Epithelial cell of proximal tubule (primary cell): ENCODE measurements around the gene DNAJB8. TPM values are rescaled to one million over a fixed set of nuclear protein-coding genes. Genes with fewer than 3 reads are reported as not detected.
A peak's percentile ranks its signal among the peaks of the same experiment; 100 is the strongest.

Source experiments
- DNase-seq: peaks from one replicate; pipeline ENCODE4 v3.0.0-alpha.2; 2011; ENCODE audit warnings: low read depth
- H3K4me3 ChIP-seq: 2 replicates; pipeline ENCODE4 v1.5.1; 2011; ENCODE audit warnings: low read depth, mild to moderate bottlenecking, low read length
- CTCF ChIP-seq: conservative IDR thresholded peaks from 2 replicates; pipeline ENCODE4 v1.5.1; 2012; ENCODE audit warnings: low read depth, mild to moderate bottlenecking, low read length
- total RNA-seq: library from RNA; depleted of rRNA; stranded (reverse); fragments of >200 nt; gene quantifications from 2 replicates; pipeline ENCODE4 v1.2.3, GENCODE V29; 2015

Gene DNAJB8
- total RNA-seq, 1 donor from 2014 or later, result not detected

DNA sequence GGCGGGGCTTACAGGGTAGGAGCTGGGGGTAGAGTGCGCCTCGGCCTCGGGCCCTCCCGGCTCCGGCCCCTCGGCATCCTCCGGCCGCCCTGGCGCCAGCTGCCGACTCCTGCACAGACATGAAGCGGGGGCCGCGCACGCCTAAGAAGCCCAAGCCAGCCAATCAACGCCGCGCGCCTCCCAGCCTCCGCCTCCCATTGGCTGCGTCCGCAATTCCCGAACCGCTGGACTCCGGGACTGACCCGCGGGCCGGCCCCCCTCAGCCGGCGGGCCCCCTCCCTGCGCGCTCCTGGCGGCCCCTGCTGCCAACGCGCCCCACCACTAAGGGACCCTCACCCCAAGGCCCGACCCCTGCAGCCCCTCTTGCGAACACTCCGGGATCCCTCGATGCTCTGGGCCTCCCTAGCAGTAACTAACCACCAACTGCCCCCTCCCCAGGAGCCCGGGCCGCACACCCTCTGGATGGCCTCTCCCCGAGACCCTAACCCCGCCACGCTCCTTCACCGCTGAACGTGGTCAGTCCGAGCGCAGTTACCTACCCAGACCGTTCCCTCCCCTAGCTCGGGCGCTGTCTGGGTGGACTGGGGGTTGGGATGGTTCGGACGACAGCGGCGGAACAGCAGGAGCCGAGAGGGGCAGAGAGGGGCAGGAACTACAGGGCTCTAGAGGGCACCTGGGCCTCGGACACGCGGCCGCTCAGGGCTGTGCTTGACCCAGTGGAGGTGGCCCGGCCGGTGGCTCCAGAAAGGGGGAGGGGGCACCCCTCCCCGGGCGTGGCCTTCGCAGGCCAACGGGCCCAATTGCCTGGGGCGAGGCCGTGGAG, 21.3 kb upstream of the DNAJB8 start:
- DNase-seq, result no peak
- peak overlapping the region; percentile 49 for H3K4me3 ChIP-seq
- TF ChIP-seq CTCF, result no peak

GRCh38 chr3:128487538-128487812, 20.8 kb upstream of the DNAJB8 start:
- peak overlapping the region; percentile 49 for H3K4me3 ChIP-seq
- DNase-seq, result no peak
- TF ChIP-seq CTCF, result no peak

DNA sequence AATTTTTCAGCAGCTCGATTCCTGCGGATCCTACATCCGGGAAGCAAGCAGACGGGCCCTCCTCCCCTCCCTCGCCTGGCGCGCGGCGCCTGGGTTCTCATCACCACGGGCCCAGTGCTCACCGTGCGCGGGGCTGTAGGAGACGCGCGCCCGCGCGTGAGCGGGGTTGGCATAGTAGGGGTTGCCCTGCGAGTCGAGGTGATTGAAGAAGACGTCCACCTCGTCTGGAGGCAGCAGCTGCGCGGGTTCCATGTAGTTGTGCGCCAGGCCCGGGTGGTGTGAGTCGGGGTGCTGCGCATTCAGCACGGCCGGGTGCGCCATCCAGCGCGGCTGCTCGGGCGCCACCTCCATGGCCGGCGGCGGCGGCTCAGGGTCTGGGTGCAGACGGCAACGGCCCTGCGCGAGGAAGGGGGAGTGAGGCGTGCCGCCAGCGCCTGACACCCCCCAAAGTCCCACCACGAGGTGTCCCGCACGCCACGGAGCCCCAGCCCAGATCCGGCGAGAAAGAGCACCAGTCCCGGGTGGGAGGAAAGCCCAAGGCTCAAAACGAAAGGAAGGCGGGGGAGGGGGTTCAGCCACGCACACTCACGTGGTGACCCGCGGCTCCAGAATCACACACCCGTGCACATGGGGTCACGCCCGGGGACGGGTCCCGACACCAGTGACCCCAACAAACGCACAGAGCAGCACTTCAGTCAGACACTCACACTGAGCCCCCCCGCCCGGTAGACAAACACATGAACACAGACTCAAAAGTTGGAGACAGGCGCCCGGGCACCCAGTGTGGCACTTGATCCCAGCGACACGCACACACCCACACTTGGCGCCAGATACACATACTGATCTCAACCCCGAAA, 20.2 kb upstream of the DNAJB8 start:
- no peak for TF ChIP-seq CTCF
- DNase-seq, result no peak
- peak overlapping the region; percentile 49 for H3K4me3 ChIP-seq

- no peak for TF ChIP-seq CTCF
- DNase-seq, result no peak
- H3K4me3 ChIP-seq, result no peak overlapping the region
These were observed 19.5 kb upstream of the DNAJB8 start for GRCh38 chr3:128486205-128486628.

GRCh38 chr3:128485282-128486204, 18.9 kb upstream of the DNAJB8 start:
- no peak for TF ChIP-seq CTCF
- H3K4me3 ChIP-seq, result no peak overlapping the region

DNA sequence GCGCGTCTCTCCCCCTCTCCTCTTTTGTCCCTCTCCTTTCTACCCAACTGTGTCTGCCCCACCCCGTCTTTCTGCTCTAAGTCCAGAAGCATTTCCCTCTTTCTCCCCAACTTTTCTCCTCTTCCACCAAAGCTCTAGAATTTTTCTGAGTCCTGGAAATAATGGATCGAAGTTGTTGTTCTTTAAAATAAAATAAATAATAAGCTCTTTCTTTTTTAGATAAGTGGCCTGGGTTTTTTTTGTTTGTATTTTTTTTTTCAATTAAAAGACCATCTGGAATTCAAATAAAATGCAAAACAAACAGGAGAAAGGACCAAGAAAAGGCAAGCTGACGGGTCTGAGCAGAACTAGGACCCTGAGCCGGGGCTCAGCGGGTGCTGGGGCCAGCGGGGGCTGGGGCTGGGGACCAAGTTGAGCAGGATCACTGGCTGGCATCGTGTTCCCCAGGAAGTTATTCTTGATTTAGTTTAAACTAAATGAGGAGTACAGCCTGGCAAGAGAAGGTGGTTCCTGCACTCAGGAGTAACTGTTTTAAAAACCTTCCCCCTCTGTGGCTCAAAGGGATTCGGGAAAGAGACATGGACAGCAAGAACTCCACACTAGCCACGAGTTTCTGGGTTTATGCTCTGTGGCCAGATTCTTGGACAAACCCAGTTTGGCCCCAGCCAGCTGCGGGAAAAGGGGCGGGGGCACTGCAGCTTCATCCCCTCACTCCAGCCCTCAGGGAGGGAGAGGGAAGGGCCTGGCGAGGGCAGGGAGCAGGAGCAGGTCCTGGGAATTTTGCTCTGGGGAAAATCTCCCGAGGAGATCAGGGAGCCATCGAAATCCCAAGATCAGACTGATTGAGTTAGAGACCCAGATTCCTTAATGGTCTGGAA, 18.0 kb upstream of the DNAJB8 start:
- TF ChIP-seq CTCF, result no peak
- DNase-seq, result no peak
- no peak overlapping the region for H3K4me3 ChIP-seq

More at GRCh38 chr3:128485282-128486204, 18.9 kb upstream of the DNAJB8 start:
- DNase-seq, result no peak
